Parathyroid adenoma (tissue), 2 donors: ENCODE measurements around the gene PSRC1.

Experiments used
- H2AFZ ChIP-seq: fragments of 300-600 bp; sonication (generic); one replicate; pipeline ENCODE4 v1.7.0; 2017; ENCODE audit warnings: antibody characterized with exemption, mild to moderate bottlenecking
- H3K27ac ChIP-seq: fragments of 300-600 bp; sonication (generic); one replicate; pipeline ENCODE4 v1.7.0; 2017
- H3K27me3 ChIP-seq: fragments of 300-600 bp; sonication (generic); one replicate; pipeline ENCODE4 v1.7.0; 2017; ENCODE audit warnings: low read length; ENCODE audit not compliant: control insufficient read depth, insufficient read depth
- H3K36me3 ChIP-seq: fragments of 300-600 bp; sonication (generic); one replicate; pipeline ENCODE4 v1.7.0; 2017; ENCODE audit warnings: low read length; ENCODE audit not compliant: control insufficient read depth, insufficient read depth
- H3K4me1 ChIP-seq: fragments of 300-600 bp; sonication (generic); one replicate; pipeline ENCODE4 v1.7.0; 2017; ENCODE audit warnings: control low read depth
- H3K4me2 ChIP-seq: fragments of 300-600 bp; sonication (generic); one replicate; pipeline ENCODE4 v1.7.0; 2017; ENCODE audit warnings: low read length
- H3K4me3 ChIP-seq: fragments of 300-600 bp; sonication (generic); one replicate; pipeline ENCODE4 v1.7.0; 2017; ENCODE audit warnings: low read depth, low read length
- H3K79me2 ChIP-seq: fragments of 300-600 bp; sonication (generic); one replicate; pipeline ENCODE4 v1.7.0; 2017; ENCODE audit warnings: control low read depth
- H3K9ac ChIP-seq: fragments of 300-600 bp; sonication (generic); one replicate; pipeline ENCODE4 v1.7.0; 2017; ENCODE audit warnings: mild to moderate bottlenecking
- H3K9me3 ChIP-seq: fragments of 300-600 bp; sonication (generic); one replicate; pipeline ENCODE4 v1.7.0; 2017; ENCODE audit warnings: low read length; ENCODE audit not compliant: control insufficient read depth
- CTCF ChIP-seq: fragments of 300-600 bp; sonication (generic); IDR thresholded peaks from one replicate; pipeline ENCODE4 v1.7.0; 2017; ENCODE audit warnings: antibody characterized with exemption, mild to moderate bottlenecking
- donor health status: primary hyperparathyroidism.

Gene PSRC1

GRCh38 chr1:109273570-109274288, 9.2 kb downstream of the PSRC1 start:
- no peak for TF ChIP-seq CTCF
- H3K9ac ChIP-seq, result no peak overlapping the region
- H3K36me3 ChIP-seq, result no peaks in the 10 kb centered on the region
- H3K27ac ChIP-seq, result no peak overlapping the region
- H3K4me1 ChIP-seq, result peaks cover 3% of the 10 kb centered on the region
- H2AFZ ChIP-seq, result no peak overlapping the region
- no peaks in the 10 kb centered on the region for H3K9me3 ChIP-seq
- H3K4me3 ChIP-seq, result no peak overlapping the region
- H3K79me2 ChIP-seq, result no peaks in the 10 kb centered on the region
- H3K4me2 ChIP-seq, result no peak overlapping the region
- H3K27me3 ChIP-seq, result no peaks in the 10 kb centered on the region

DNA sequence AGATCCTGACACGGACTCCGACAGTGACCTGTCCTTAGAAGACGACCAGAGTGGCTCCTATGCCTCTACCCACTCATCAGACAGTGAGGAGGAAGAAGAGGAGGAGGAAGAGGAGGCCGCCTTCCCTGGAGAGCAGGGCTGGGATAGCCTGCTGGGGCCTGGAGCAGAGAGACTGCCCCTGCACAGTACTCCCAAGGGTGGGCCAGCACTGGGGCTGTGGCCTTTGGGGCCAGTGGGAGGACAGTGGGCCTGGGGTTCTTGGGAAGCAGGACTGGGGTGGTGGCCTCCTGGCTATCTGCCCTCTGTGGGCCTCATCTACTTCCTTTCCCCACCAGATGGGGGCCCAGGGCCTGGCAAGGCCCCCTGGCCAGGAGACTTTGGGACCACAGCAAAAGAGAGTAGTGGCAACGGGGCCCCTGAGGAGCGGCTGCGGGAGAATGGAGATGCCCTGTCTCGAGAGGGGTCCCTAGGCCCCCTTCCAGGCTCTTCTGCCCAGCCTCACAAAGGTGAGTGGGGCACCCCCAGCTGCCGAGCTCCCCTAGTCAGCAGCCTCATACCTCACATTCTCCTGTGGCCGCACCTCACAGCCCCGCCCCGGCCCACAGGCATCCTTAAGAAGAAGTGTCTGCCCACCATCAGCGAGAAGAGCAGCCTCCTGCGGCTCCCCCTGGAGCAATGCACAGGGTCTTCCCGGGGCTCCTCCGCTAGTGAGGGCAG, 10.0 kb downstream of the PSRC1 start:
- H3K4me1 ChIP-seq, result peaks cover 3% of the 10 kb centered on the region

GRCh38 chr1:109272021-109272799, 10.7 kb downstream of the PSRC1 start:
- Histone ChIP-seq H3K27ac (no peak overlapping the region), H3K9ac (no peak overlapping the region), H3K4me1 (peaks cover 2% of the 10 kb centered on the region), H3K36me3 (no peaks in the 10 kb centered on the region), H3K79me2 (no peaks in the 10 kb centered on the region), H3K4me3 (no peak overlapping the region), H2AFZ (no peak overlapping the region), H3K9me3 (no peaks in the 10 kb centered on the region), H3K27me3 (no peaks in the 10 kb centered on the region), H3K4me2 (no peak overlapping the region)
- TF ChIP-seq CTCF, result no peak

More for the DNA sequence above, 10.0 kb downstream of the PSRC1 start:
- H3K9me3 ChIP-seq, result no peaks in the 10 kb centered on the region
- no peak for TF ChIP-seq CTCF
- H3K27ac ChIP-seq, result no peak overlapping the region
- no peak overlapping the region for H3K4me3 ChIP-seq
- H2AFZ ChIP-seq, result no peak overlapping the region
- no peaks in the 10 kb centered on the region for H3K27me3 ChIP-seq
- no peaks in the 10 kb centered on the region for H3K36me3 ChIP-seq
- H3K4me2 ChIP-seq, result no peak overlapping the region
- H3K9ac ChIP-seq, result no peak overlapping the region
- H3K79me2 ChIP-seq, result no peaks in the 10 kb centered on the region

- Histone ChIP-seq H2AFZ (no peak overlapping the region), H3K4me2 (no peak overlapping the region), H3K9ac (no peak overlapping the region), H3K79me2 (no peaks in the 10 kb centered on the region), H3K27me3 (no peaks in the 10 kb centered on the region), H3K36me3 (no peaks in the 10 kb centered on the region), H3K9me3 (no peaks in the 10 kb centered on the region), H3K27ac (no peak overlapping the region), H3K4me3 (no peak overlapping the region), H3K4me1 (no peaks in the 10 kb centered on the region)
- TF ChIP-seq CTCF, result no peak
These were observed 11.5 kb downstream of the PSRC1 start for GRCh38 chr1:109271458-109271857.
